SK-N-SH (cell line): ENCODE measurements around the gene SLC13A3. TPM values are rescaled to one million over a fixed set of nuclear protein-coding genes. Genes with fewer than 3 reads are reported as not detected.

ENCODE experiments used
- CTCF ChIA-PET: fragments of 300-600, 350-600 bp; formaldehyde crosslinking; extraction: SDS; loops from one replicate; lab custom pipeline; 2021; lab: Yijun Ruan, JAX
- POLR2A ChIA-PET: fragments of 350-600 bp; sonication (Branson Sonifier 250); formaldehyde crosslinking; extraction: SDS; loops from one replicate; lab custom pipeline; 2020; ENCODE audit warnings: antibody characterized with exemption, inconsistent platforms; lab: Yijun Ruan, JAX
- DNase-seq: peaks from one replicate; pipeline ENCODE4 v3.0.0; 2012
- H2AFZ ChIP-seq: fragments of 200-600 bp; sonication (generic); 2 replicates; pipeline ENCODE4 v1.8.1; 2016; ENCODE audit warnings: antibody characterized with exemption, mild to moderate bottlenecking, low read depth
- H3F3A ChIP-seq: fragments of 200-600 bp; sonication (generic); replicated peaks from 2 replicates; pipeline ENCODE3; 2016; ENCODE audit warnings: antibody characterized with exemption, mild to moderate bottlenecking; ENCODE audit not compliant: insufficient read depth
- H3K27ac ChIP-seq, 2 experiments: fragments of 200-500 bp in 1 of 2; fragments of 200-600 bp in 1 of 2; sonication (Bioruptor generic) in 1 of 2; sonication (generic), shearing (Covaris generic) in 1 of 2; 2 replicates each; pipeline versions ENCODE4 v1.5.1 to v1.6.1; 2014 to 2016; ENCODE audit warnings: low read depth in 2 of 2, inconsistent platforms in 1 of 2, low read length in 1 of 2, mild to moderate bottlenecking in 1 of 2, mixed read lengths in 1 of 2
- H3K27me3 ChIP-seq: fragments of 200-600 bp; sonication (generic), shearing (Covaris generic); 2 replicates; pipeline ENCODE4 v1.6.1; 2016; ENCODE audit warnings: mixed run types; ENCODE audit not compliant: insufficient read depth
- H3K36me3 ChIP-seq, 2 experiments: fragments of 200-500 bp in 1 of 2; fragments of 200-600 bp in 1 of 2; sonication (Bioruptor generic) in 1 of 2; sonication (generic) in 1 of 2; replicated peaks in 1 of 2; 2 replicates each; pipeline versions ENCODE3 to v1.5.1; 2014 to 2016; ENCODE audit warnings: low read length in 1 of 2, mild to moderate bottlenecking in 1 of 2; ENCODE audit not compliant: insufficient read depth in 2 of 2, control insufficient read depth in 1 of 2
- H3K4me1 ChIP-seq, 2 experiments: fragments of 200-500 bp in 1 of 2; fragments of 200-600 bp in 1 of 2; sonication (Bioruptor generic) in 1 of 2; sonication (generic), shearing (Covaris generic) in 1 of 2; 2 replicates each; pipeline versions ENCODE4 v1.5.1 to v1.6.1; 2014 to 2016; ENCODE audit warnings: low read depth in 1 of 2, low read length in 1 of 2, mixed run types in 1 of 2; ENCODE audit not compliant: insufficient read depth in 2 of 2, control insufficient read depth in 1 of 2
- H3K4me2 ChIP-seq: fragments of 200-600 bp; sonication (generic), shearing (Covaris generic); 2 replicates; pipeline ENCODE4 v1.6.1; 2017; ENCODE audit warnings: mixed run types
- H3K4me3 ChIP-seq, 2 experiments: fragments of 200-500 bp in 1 of 2; fragments of 200-600 bp in 1 of 2; sonication (Bioruptor generic) in 1 of 2; sonication (generic), shearing (Covaris generic) in 1 of 2; 2 replicates each; pipeline versions ENCODE4 v1.5.1 to v1.8.1; 2014 to 2016; ENCODE audit warnings: low read depth in 2 of 2, inconsistent platforms in 1 of 2, low read length in 1 of 2, mild to moderate bottlenecking in 1 of 2, mixed read lengths in 1 of 2, moderate library complexity in 1 of 2
- H3K79me2 ChIP-seq: fragments of 200-600 bp; sonication (generic); 2 replicates; pipeline ENCODE4 v1.8.1; 2017; ENCODE audit warnings: mild to moderate bottlenecking; ENCODE audit not compliant: insufficient read depth
- H3K9ac ChIP-seq: fragments of 200-600 bp; sonication (generic); 2 replicates; pipeline ENCODE4 v1.6.1; 2017; ENCODE audit warnings: mixed run types
- H3K9me2 ChIP-seq: fragments of 200-600 bp; sonication (generic); 2 replicates; pipeline ENCODE4 v1.6.1; 2017; ENCODE audit warnings: mixed run types
- H3K9me3 ChIP-seq: fragments of 200-600 bp; sonication (generic); 2 replicates; pipeline ENCODE4 v1.6.1; 2017; ENCODE audit warnings: mixed run types, mild to moderate bottlenecking, moderate library complexity
- H4K20me1 ChIP-seq: fragments of 200-600 bp; sonication (generic); 2 replicates; pipeline ENCODE4 v1.6.1; 2017; ENCODE audit warnings: mild to moderate bottlenecking, mixed run types; ENCODE audit not compliant: insufficient read depth
- CHD2 ChIP-seq: fragments of 150-350 bp; IDR thresholded peaks from 2 replicates; pipeline ENCODE4 v1.6.1; 2018; ENCODE audit warnings: low read length; ENCODE audit not compliant: partially characterized antibody
- CTCF ChIP-seq: fragments of 200-600 bp; sonication (generic); IDR thresholded peaks from 2 replicates; pipeline ENCODE4 v1.6.1; 2017; ENCODE audit warnings: antibody characterized with exemption, mild to moderate bottlenecking, moderate library complexity
- ELF1 ChIP-seq: IDR thresholded peaks from 2 replicates; pipeline ENCODE4 v1.4.0; 2012
- FOSL2 ChIP-seq: IDR thresholded peaks from 2 replicates; pipeline ENCODE4 v1.4.0; 2012; ENCODE audit warnings: low read depth, mild to moderate bottlenecking, moderate library complexity, borderline replicate concordance
- GABPA ChIP-seq: IDR thresholded peaks from 2 replicates; pipeline ENCODE4 v1.4.0; 2012; ENCODE audit warnings: low read depth, mild to moderate bottlenecking
- IRF3 ChIP-seq: fragments of 150-350 bp; IDR thresholded peaks from 2 replicates; pipeline ENCODE4 v1.6.1; 2016; ENCODE audit warnings: mild to moderate bottlenecking, low read depth, low read length
- MAX ChIP-seq: IDR thresholded peaks from 2 replicates; pipeline ENCODE4 v1.4.0; 2012; ENCODE audit warnings: low read depth
- MXI1 ChIP-seq: IDR thresholded peaks from 2 replicates; pipeline ENCODE4 v1.6.1; 2012; ENCODE audit warnings: mild to moderate bottlenecking, low read depth, low read length, improper control_type of control experiment
- NFIC ChIP-seq: IDR thresholded peaks from 2 replicates; pipeline ENCODE4 v1.4.0; 2012; ENCODE audit warnings: borderline replicate concordance
- NRF1 ChIP-seq: IDR thresholded peaks from 2 replicates; pipeline ENCODE4 v1.6.1; 2012; ENCODE audit warnings: low read depth, mild to moderate bottlenecking, low read length
- POLR2AphosphoS5 ChIP-seq: IDR thresholded peaks from 2 replicates; pipeline ENCODE4 v1.6.1; 2012; ENCODE audit warnings: low read depth, low read length
- REST ChIP-seq: IDR thresholded peaks from 2 replicates; pipeline ENCODE4 v1.6.1; 2012; ENCODE audit warnings: mild to moderate bottlenecking, low read depth, low read length, moderate library complexity
- TAF1 ChIP-seq: IDR thresholded peaks from 2 replicates; pipeline ENCODE4 v1.6.1; 2012; ENCODE audit warnings: low read depth, mild to moderate bottlenecking, low read length, moderate library complexity, borderline replicate concordance
- WGBS: methylation state at CpG from one replicate; pipeline ENCODE4 v1.1.6; 2017; ENCODE audit warnings: low lambda C conversion rate; 5-methylcytosine and 5-hydroxymethylcytosine counted together
- polyA plus RNA-seq, 3 experiments: library from polyadenylated mRNA; depleted of rRNA; stranded (reverse); fragments of >200 nt; gene quantifications; 2 replicates each; pipeline ENCODE4 v1.2.3, GENCODE V29; 2012

Gene SLC13A3
- polyA plus RNA-seq, 1 of the 3 experiments (the other 2 are of a cell fraction): 0.10 TPM

- Histone ChIP-seq H3K27me3 (no peaks in the 10 kb centered on the region), H3F3A (no peaks in the 10 kb centered on the region), H3K9ac (peak within 1 kb of the TSS; percentile 45; the same call in 1 of the 2 replicates), H3K79me2 (no peaks in the 10 kb centered on the region), H3K9me2 (no peaks in the 10 kb centered on the region), H3K36me3 (peaks cover 0 to 3% of the 10 kb centered on the region in 2 experiments), H3K4me1 (peaks cover 0 to 2% of the 10 kb centered on the region in 2 experiments; a peak in 1 of 4 replicates), H3K27ac (peak within 1 kb of the TSS in 1 of 2 experiments; percentile 83; a peak in 2 of 4 replicates), H3K4me3 (peak within 1 kb of the TSS; percentile 63 to 86), H2AFZ (peak within 1 kb of the TSS; percentile 72; the same call in 1 of the 2 replicates), H3K9me3 (no peaks in the 10 kb centered on the region), H3K4me2 (peak within 1 kb of the TSS; percentile 75), H4K20me1 (no peaks in the 10 kb centered on the region)
- peak; percentile 94 for DNase-seq
- WGBS: 15% methylated on average over 35 of the region's 49 CpGs
- ChIA-PET CTCF (interaction anchor here (1.5 to 3.6 kb wide), 3 partner anchors 27 to 168 kb away, joined by 3 to 18 read pairs (median 6); no protein-coding TSS in a partner anchor), POLR2A (interaction anchor here (1.0 to 1.5 kb wide), 4 partner anchors 8 to 106 kb away, joined by 3 to 4 read pairs (median 4); partner anchors contain the start of gene ELMO2)
- peak; percentile 83 for TF ChIP-seq ELF1
- 0 out of 2 replicates have a peak, but pooled peaks have one; percentile 38 for TF ChIP-seq TAF1
- TF ChIP-seq MXI1: no peak
- peak; percentile 85 for TF ChIP-seq GABPA
- TF ChIP-seq NFIC: no peak
- peak; percentile 81 for TF ChIP-seq POLR2AphosphoS5
- 0 out of 2 replicates have a peak, but pooled peaks have one; percentile 41 for TF ChIP-seq MAX
- TF ChIP-seq IRF3: no peak
- peak; percentile 92 for TF ChIP-seq CHD2
- no peak for TF ChIP-seq FOSL2
- no peak for TF ChIP-seq CTCF
- TF ChIP-seq REST: no peak
- TF ChIP-seq NRF1: peak; percentile 58
Measured at GRCh38 chr20:46512943-46513844, 138.1 kb downstream of the SLC13A3 start, which contains the start of gene ZNF334. Gene ZNF334 (minus strand): TSS chr20:46513559. CDS start chr20:46512102, 1,457 bp downstream.
